H1 (cell line): ENCODE measurements around the gene SLC7A5.

Source experiments
- CEBPB ChIP-seq: IDR thresholded peaks from 2 replicates; pipeline ENCODE4 v1.6.1; 2012; ENCODE audit warnings: low read depth, low read length
- CHD2 ChIP-seq: IDR thresholded peaks from 2 replicates; pipeline ENCODE4 v1.6.1; 2012; ENCODE audit warnings: low read length, improper control_type of control experiment
- CREB1 ChIP-seq: IDR thresholded peaks from 2 replicates; pipeline ENCODE4 v1.6.1; 2012; ENCODE audit warnings: inconsistent platforms
- CTCF ChIP-seq, 3 experiments: IDR thresholded peaks; 1 replicate in 2 of 3; 2 replicates in 1 of 3; pipeline versions ENCODE4 v1.5.1 to v1.6.1; 2011; ENCODE audit warnings: low read length in 3 of 3, mild to moderate bottlenecking in 3 of 3, inconsistent platforms in 2 of 3, low read depth in 1 of 3, moderate library complexity in 1 of 3; ENCODE audit not compliant: insufficient read depth in 1 of 3; ENCODE audit errors: control extremely low read depth in 1 of 3
- EP300 ChIP-seq, 2 experiments: IDR thresholded peaks; 1 replicate in 1 of 2; 2 replicates in 1 of 2; pipeline ENCODE4 v1.6.1; 2011 to 2012; ENCODE audit warnings: low read depth in 2 of 2, low read length in 2 of 2, mild to moderate bottlenecking in 2 of 2, borderline replicate concordance in 1 of 2, inconsistent platforms in 1 of 2, moderate library complexity in 1 of 2
- GTF2F1 ChIP-seq: IDR thresholded peaks from 2 replicates; pipeline ENCODE4 v1.6.1; 2012; ENCODE audit warnings: low read depth, low read length, improper control_type of control experiment, borderline replicate concordance
- HDAC2 ChIP-seq, 2 experiments: fragments of 300-600 bp in 1 of 2; sonication (generic) in 1 of 2; IDR thresholded peaks; 2 replicates each; pipeline ENCODE4 v1.6.1; 2011 to 2012; ENCODE audit warnings: low read depth in 2 of 2, low read length in 2 of 2, mild to moderate bottlenecking in 2 of 2, moderate library complexity in 2 of 2, borderline replicate concordance in 1 of 2, inconsistent platforms in 1 of 2
- RNF2 ChIP-seq: fragments of 200-900, 300-1000 bp; sonication (generic); IDR thresholded peaks from 2 replicates; pipeline ENCODE4 v1.7.1; 2016; ENCODE audit warnings: borderline replicate concordance, low read depth, mild to moderate bottlenecking, antibody characterized with exemption, low read length; ENCODE audit not compliant: poor library complexity, severe bottlenecking; ENCODE audit errors: missing control alignments
- USF2 ChIP-seq: IDR thresholded peaks from 2 replicates; pipeline ENCODE4 v1.6.1; 2011; ENCODE audit warnings: low read length, improper control_type of control experiment

- TF ChIP-seq RNF2 (no peak), CTCF (IDR thresholded peaks at IDR 0.05; ENCODE audit: control extremely low read depth in 1 of 3, insufficient read depth in 1 of 3, low read depth in 1 of 3, low read length in 3 of 3) (no peak), EP300 (IDR thresholded peaks at IDR 0.05; ENCODE audit: borderline replicate concordance in 1 of 2, low read depth in 2 of 2, low read length in 2 of 2) (no peak), CHD2 (no peak), GTF2F1 (no peak), CREB1 (no peak), HDAC2 (IDR thresholded peaks at IDR 0.05; ENCODE audit: borderline replicate concordance in 1 of 2, low read depth in 2 of 2, low read length in 2 of 2) (no peak), USF2 (no peak), CEBPB (no peak)
Observed at GRCh38 chr16:87816507-87817100, 52.7 kb downstream of the SLC7A5 start.
